HepG2 (cell line): ENCODE measurements around the gene ZMYM3. TPM values are rescaled to one million over a fixed set of nuclear protein-coding genes. Genes with fewer than 3 reads are reported as not detected.

Experiments
- ATAC-seq: fragments of 200-7000 bp; cut with Tn5 transposase; 3 replicates; pipeline ENCODE4 v1.9.1; 2020; ENCODE audit warnings: mild to moderate bottlenecking, moderate library complexity
- BruUV-seq: library from RNA; stranded (reverse); fragments of 400-500 nt; replicated peaks from 2 replicates; lab custom pipeline; 2021; lab: Mats Ljungman, UMichigan
- CTCF ChIA-PET: fragments of 300-600 bp; formaldehyde crosslinking; extraction: SDS; loops from one replicate; lab custom pipeline; 2021; ENCODE audit warnings: low total read pairs, inconsistent platforms, low intra/inter-chr PET ratio; lab: Yijun Ruan, JAX
- POLR2A ChIA-PET: fragments of 350-600 bp; sonication (Branson Sonifier 250); formaldehyde crosslinking; loops from one replicate; lab custom pipeline; 2020; ENCODE audit warnings: antibody characterized with exemption, inconsistent platforms; lab: Yijun Ruan, JAX
- DNase-seq: peaks from one replicate; pipeline ENCODE4 v3.0.0-alpha.2; 2015; ENCODE audit warnings: low spot score
- FAIRE-seq: peaks from 3 replicates; lab custom pipeline; 2011; peaks lifted over from hg19 to GRCh38; lab: Jason Lieb, UNC
- H2AFZ ChIP-seq: one replicate; pipeline ENCODE4 v1.6.1; 2011; ENCODE audit warnings: low read length, inconsistent platforms
- H3K27ac ChIP-seq: fragments of 300-600 bp; 3 replicates; pipeline ENCODE4 v1.8.0; 2011; ENCODE audit warnings: mixed run types, mild to moderate bottlenecking, mixed read lengths, low read length, inconsistent platforms; ENCODE audit not compliant: insufficient read depth; ENCODE audit errors: extremely low read length
- H3K27me3 ChIP-seq, 2 experiments: fragments of 200-600 bp in 1 of 2; 2 replicates in 1 of 2; 3 replicates in 1 of 2; pipeline versions ENCODE4 v1.6.0 to v1.8.0; 2011; ENCODE audit warnings: low read length in 2 of 2, mild to moderate bottlenecking in 2 of 2, moderate library complexity in 2 of 2, inconsistent platforms in 1 of 2; ENCODE audit not compliant: insufficient read depth in 2 of 2, control insufficient read depth in 1 of 2
- H3K36me3 ChIP-seq, 2 experiments: fragments of 200-600 bp in 1 of 2; replicated peaks in 1 of 2; 2 replicates in 1 of 2; 3 replicates in 1 of 2; pipeline versions ENCODE4 v1.5.1 to v1.8.0; 2011; ENCODE audit warnings: low read length in 2 of 2, inconsistent platforms in 1 of 2; ENCODE audit not compliant: insufficient read depth in 2 of 2, control insufficient read depth in 1 of 2
- H3K4me1 ChIP-seq: 2 replicates; pipeline ENCODE4 v1.5.1; 2012; ENCODE audit warnings: low read length, inconsistent platforms; ENCODE audit not compliant: insufficient read depth
- H3K4me2 ChIP-seq: 2 replicates; pipeline ENCODE4 v1.6.0; 2011; ENCODE audit warnings: low read depth, low read length, inconsistent platforms
- H3K4me3 ChIP-seq, 3 experiments: fragments of 200-600 bp in 1 of 3; sonication (generic), shearing (Covaris generic) in 1 of 3; replicated peaks in 1 of 3; 2 replicates each; pipeline ENCODE4 v1.5.1; 2011 to 2016; ENCODE audit warnings: low read length in 3 of 3, inconsistent platforms in 2 of 3, low read depth in 2 of 3, mild to moderate bottlenecking in 2 of 3, control low read depth in 1 of 3, mixed read lengths in 1 of 3; ENCODE audit not compliant: insufficient read depth in 1 of 3
- H3K79me2 ChIP-seq: one replicate; pipeline ENCODE4 v1.6.1; 2011; ENCODE audit warnings: low read length, inconsistent platforms; ENCODE audit not compliant: insufficient read depth
- H3K9ac ChIP-seq: 2 replicates; pipeline ENCODE4 v1.6.0; 2011; ENCODE audit warnings: mild to moderate bottlenecking, low read depth, low read length, inconsistent platforms; ENCODE audit not compliant: insufficient read depth
- H3K9me3 ChIP-seq: 2 replicates; pipeline ENCODE4 v1.5.1; 2012; ENCODE audit warnings: mild to moderate bottlenecking, low read length
- H4K20me1 ChIP-seq: 2 replicates; pipeline ENCODE4 v1.6.0; 2011; ENCODE audit warnings: inconsistent platforms, mild to moderate bottlenecking, low read length, moderate library complexity; ENCODE audit not compliant: insufficient read depth
- FOXO4 ChIP-seq: sonication (generic); formaldehyde crosslinking; conservative IDR thresholded peaks from 2 replicates; pipeline ENCODE4 v1.8.1; 2023; ENCODE audit warnings: missing genetic modification reagents
- KDM1A ChIP-seq: IDR thresholded peaks from 2 replicates; pipeline ENCODE4 v1.6.1; 2016; ENCODE audit warnings: missing compliant biosample characterization
- NFKBIZ ChIP-seq: IDR thresholded peaks from 2 replicates; pipeline ENCODE4 v1.6.1; 2018; ENCODE audit warnings: missing genetic modification reagents, missing compliant biosample characterization
- SMAD1 ChIP-seq: sonication (generic); formaldehyde crosslinking; IDR thresholded peaks from 2 replicates; pipeline ENCODE4 v1.4.0; 2020; ENCODE audit warnings: missing genetic modification reagents, low read depth, mild to moderate bottlenecking, borderline replicate concordance
- TARDBP ChIP-seq: sonication (generic); formaldehyde crosslinking; IDR thresholded peaks from 2 replicates; pipeline ENCODE4 v1.8.0; 2022; ENCODE audit warnings: mild to moderate bottlenecking, missing genetic modification reagents
- ZNF460 ChIP-seq: sonication (generic); formaldehyde crosslinking; IDR thresholded peaks from 2 replicates; pipeline ENCODE4 v1.5.1; 2020; ENCODE audit warnings: missing genetic modification reagents, mild to moderate bottlenecking, borderline replicate concordance
- ZNF512B ChIP-seq: sonication (generic); formaldehyde crosslinking; IDR thresholded peaks from 2 replicates; pipeline ENCODE4 v1.5.1; 2020; ENCODE audit warnings: missing genetic modification reagents, mild to moderate bottlenecking, borderline replicate concordance
- ZNF556 ChIP-seq: sonication (generic); formaldehyde crosslinking; IDR thresholded peaks from 2 replicates; pipeline ENCODE4 v1.4.0; 2020; ENCODE audit warnings: mild to moderate bottlenecking, missing genetic modification reagents, borderline replicate concordance
- WGBS: methylation state at CpG from one replicate; pipeline ENCODE4 v1.1.6; 2017; ENCODE audit warnings: low lambda C conversion rate; 5-methylcytosine and 5-hydroxymethylcytosine counted together
- in situ Hi-C: cut with HindIII; loops from 2 replicates; pipeline ENCODE4 v1.10.0; 2017; ENCODE audit warnings: low pct_unique_long_range_greater_than_20kb; ENCODE audit not compliant: extremely low pct_ligation_motif_present
- intact Hi-C: fragments of 100-400 bp; cut with micrococcal nuclease; formaldehyde crosslinking; loops from one replicate; pipeline ENCODE4 v1.10.0; 2022; ENCODE audit not compliant: unreplicated experiment
- polyA plus RNA-seq, 8 experiments: library from polyadenylated mRNA; depleted of rRNA in 3 of 8; stranded (reverse) in 7 of 8; unstranded in 1 of 8; fragments of >200 nt; fragmentation: Illumina TruSeq in 4 of 8; extraction: Trizol in 4 of 8; gene quantifications; 2 replicates each; pipeline versions ENCODE4 v1.2.1 to v1.2.3, GENCODE V29; 2011 to 2016; ENCODE audit warnings: low read depth in 4 of 8, missing spikeins in 1 of 8, mixed read lengths in 1 of 8; ENCODE audit not compliant: insufficient read depth in 1 of 8
- total RNA-seq, 5 experiments: library from RNA; depleted of rRNA; stranded (reverse); fragments of >200 nt; fragmentation: Illumina TruSeq; extraction: Trizol; gene quantifications; 2 replicates each; pipeline ENCODE4 v1.2.3, GENCODE V29; 2016; ENCODE audit warnings: low read depth in 1 of 5

ZMYM3 gene
- total and polyA plus RNA-seq, 2 of the 13 experiments (the other 11 are each of a cell fraction or from before 2014, with no cell fraction given) = 26.4 to 35.4 TPM

DNA sequence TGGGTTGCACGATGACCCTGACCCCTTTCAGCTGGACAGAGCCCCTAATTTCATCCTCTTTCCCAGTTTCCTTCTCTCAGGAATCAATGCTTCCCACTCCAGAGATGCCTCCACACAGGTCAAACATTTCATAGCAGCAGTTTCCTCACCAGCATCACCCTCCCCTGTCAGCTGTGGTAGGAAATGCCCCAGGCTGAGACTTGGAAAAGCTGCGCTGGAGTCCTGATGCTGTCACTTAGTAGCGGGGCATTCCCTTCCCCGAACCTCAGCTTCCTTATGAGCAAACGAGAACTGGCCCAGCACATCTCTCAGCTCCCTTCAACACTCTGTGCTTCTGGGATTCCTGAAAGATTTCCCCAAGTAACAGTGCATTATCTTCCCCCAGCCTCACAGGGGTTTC is 28.3 kb downstream of the ZMYM3 start:
- intact Hi-C loops (loop anchor here (5.0 kb wide), 1 partner anchor 57 kb away; the partner anchor contains the start of gene NONO), in situ Hi-C loops (loop anchor here (10.0 kb wide), 1 partner anchor 59 kb away; the partner anchor contains the start of gene NONO)
- no peak for ATAC-seq
- no peak for FAIRE-seq
- Histone ChIP-seq H3K4me1 (peaks cover 90% of the 10 kb centered on the region), H2AFZ (no peak overlapping the region), H3K27ac (peak overlapping the region; percentile 78), H3K79me2 (peaks cover 6% of the 10 kb centered on the region), H3K4me2 (peak overlapping the region; percentile 61), H3K4me3 (peak overlapping the region in 1 of 3 experiments; percentile 10; a peak in 1 of 6 replicates), H4K20me1 (no peaks in the 10 kb centered on the region), H3K36me3 (no peaks in the 10 kb centered on the region), H3K9ac (peak overlapping the region; percentile 49), H3K27me3 (no peaks in the 10 kb centered on the region), H3K9me3 (no peaks in the 10 kb centered on the region)
- TF ChIP-seq TARDBP (no peak), KDM1A (CRISPR knock-in tag) (no peak), ZNF512B (CRISPR knock-in tag) (no peak), NFKBIZ (CRISPR knock-in tag) (no peak), FOXO4 (no peak), SMAD1 (CRISPR knock-in tag) (no peak), ZNF460 (CRISPR knock-in tag) (no peak), ZNF556 (CRISPR knock-in tag) (no peak)
- ChIA-PET POLR2A (interaction anchor here (0.7 to 7.1 kb wide), 6 partner anchors 10 to 127 kb away, joined by 3 to 140 read pairs (median 4); no protein-coding TSS in a partner anchor), CTCF (no interaction called here)
- no peak for DNase-seq
- WGBS = 72% methylated on average over 3 of the region's 5 CpGs
- BruUV-seq = no TSS peak
